NCI-H1694 (cell line): ENCODE data around the gene TP63.

Experiments used
- DNase-seq: peaks from one replicate; lab custom pipeline; 2025; lab: John Stamatoyannopoulos, UW

Gene TP63

DNA sequence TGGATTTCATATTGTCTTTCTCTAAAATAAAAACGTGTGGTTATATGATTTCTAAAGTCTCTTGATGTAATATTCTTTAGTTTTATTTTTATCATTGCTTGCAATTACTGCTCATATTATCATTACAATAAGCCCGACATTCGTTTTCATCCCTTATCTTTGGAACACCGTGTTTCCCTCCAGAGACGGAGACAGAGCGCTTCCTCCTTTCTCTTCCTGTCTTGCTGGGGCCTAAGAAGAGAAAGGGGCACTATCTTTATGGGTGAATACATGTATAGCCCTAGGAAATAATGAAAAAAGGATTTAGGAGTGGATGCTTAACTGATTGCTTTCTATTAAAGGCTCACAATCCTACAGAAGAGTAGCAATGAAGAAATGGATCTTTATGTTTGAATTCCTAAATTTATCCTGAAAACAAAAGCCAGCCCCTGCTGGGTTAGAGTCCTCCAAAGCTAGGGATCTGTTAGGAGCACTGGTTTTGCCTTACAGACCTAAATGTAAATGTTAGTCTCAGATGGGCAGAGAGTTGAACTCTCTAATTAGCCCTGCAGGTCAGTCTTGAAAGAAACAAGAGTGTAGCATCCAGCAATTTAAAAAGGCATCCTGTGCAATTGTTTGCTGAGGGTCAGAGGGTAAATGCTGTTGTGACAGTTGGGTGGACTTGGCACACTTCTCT, 145.1 kb downstream of the TP63 start:
- no peak for DNase-seq

GRCh38 chr3:189778340-189778950, 147.3 kb downstream of the TP63 start:
- no peak for DNase-seq

- DNase-seq: no peak
These were observed 148.0 kb downstream of the TP63 start for GRCh38 chr3:189779166-189779565.

- DNase-seq: no peak
These were observed 149.5 kb downstream of the TP63 start for GRCh38 chr3:189780546-189781270.

GRCh38 chr3:189781415-189781814, 150.2 kb downstream of the TP63 start:
- no peak for DNase-seq

DNA sequence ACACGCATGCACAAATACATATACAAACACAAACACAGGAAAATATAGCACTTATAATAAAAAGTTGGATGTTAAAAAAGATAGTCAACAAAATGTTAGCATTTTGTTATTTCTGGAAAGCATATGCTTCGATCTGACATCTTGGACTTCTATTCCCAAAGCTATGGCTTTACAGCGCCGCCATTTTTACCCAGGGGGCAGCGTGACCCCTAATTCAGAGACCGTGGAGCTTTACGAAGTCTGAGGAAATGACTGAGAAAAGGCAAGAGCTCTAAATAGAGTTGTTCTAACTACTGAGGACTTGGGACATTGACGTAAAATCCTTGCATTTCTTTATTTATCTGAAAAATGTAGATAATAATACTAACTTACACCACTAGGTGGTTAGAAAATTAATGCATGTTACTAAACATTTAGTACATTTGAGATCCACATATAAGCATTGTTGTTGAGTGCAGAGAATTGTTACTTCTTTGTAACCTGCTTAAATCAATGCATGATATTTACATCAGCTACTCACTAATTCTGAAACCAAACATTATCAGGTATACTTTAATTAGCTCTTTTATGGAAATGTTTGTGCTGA, 155.4 kb downstream of the TP63 start:
- DNase-seq: no peak

GRCh38 chr3:189787191-189787590, 156.0 kb downstream of the TP63 start:
- no peak for DNase-seq

DNA sequence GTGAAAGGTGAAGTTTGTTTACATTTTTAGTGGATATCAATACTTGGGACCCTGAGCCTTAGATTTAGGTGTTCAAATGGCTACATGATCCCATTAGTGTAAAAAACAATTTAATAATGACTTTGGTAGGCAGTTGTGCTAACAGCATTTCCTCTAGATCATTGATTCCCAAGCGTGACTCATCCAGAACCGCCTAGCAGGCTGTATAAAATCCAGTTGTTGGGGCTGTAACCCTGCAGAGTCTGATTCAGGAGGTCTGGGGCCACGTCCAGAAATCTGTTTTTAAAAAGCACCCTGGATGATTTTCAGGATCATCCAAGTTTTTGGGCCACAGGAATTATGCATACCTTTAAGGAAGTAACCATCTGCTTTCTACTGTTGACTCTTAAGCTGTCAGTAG, 156.4 kb downstream of the TP63 start:
- DNase-seq: no peak

GRCh38 chr3:189789432-189789831, 158.2 kb downstream of the TP63 start:
- DNase-seq: no peak

GRCh38 chr3:189790658-189791057, 159.5 kb downstream of the TP63 start:
- no peak for DNase-seq

- DNase-seq: no peak
These were observed 161.1 kb downstream of the TP63 start for GRCh38 chr3:189792046-189792929.

GRCh38 chr3:189794518-189794917, 163.3 kb downstream of the TP63 start:
- DNase-seq: no peak

DNA sequence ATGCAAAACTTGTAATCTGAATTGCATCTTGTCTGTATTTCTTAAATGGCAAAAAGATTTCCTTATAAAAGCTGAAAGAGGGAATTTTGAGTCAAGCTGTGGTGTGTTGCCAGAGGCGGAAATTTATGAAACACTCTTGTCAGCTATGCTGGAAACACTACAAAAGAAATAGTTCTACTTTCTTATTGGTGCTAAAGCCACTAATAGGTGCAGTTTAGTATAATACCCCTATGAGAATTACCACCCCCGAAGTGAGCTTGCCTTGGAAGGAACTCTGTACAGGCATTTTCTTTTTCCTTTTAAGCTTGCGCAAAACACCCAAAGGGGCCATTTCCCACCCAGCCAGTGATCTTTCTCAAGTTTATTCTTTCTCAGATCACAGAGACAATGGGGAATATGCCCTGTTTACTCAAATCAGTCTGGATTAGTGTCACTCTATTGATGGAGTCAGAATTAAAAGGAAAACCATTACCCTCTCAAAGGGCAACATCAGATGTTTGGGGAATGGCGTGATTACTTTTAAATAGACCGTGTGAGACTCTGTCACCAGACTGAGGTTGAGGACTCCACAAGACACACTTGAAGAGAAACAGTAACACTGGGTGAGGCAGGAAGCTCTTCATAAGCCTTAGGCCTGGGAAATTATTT, 166.0 kb downstream of the TP63 start:
- no peak for DNase-seq

- no peak for DNase-seq
These were observed 168.2 kb downstream of the TP63 start for GRCh38 chr3:189799366-189799765.

GRCh38 chr3:189800436-189800835, 169.2 kb downstream of the TP63 start:
- no peak for DNase-seq

DNA sequence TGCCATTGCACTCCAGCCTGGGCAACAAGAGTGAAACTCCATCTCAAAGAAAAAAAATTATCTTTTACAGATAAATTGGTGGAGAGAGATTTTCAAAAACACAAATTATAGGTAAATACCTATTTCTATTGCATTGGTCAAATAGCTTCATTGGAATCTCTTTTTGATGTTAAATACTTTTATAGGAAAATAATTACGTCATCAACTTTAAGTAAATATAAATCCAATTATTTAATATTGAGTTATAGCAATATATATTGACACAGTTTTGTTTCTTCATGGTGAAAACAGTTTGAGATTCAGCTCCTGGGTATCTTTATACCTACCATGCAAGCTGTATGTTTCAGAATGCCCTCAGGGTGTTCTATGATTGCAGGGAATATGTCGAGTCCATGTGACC, 172.1 kb downstream of the TP63 start:
- DNase-seq: no peak

DNA sequence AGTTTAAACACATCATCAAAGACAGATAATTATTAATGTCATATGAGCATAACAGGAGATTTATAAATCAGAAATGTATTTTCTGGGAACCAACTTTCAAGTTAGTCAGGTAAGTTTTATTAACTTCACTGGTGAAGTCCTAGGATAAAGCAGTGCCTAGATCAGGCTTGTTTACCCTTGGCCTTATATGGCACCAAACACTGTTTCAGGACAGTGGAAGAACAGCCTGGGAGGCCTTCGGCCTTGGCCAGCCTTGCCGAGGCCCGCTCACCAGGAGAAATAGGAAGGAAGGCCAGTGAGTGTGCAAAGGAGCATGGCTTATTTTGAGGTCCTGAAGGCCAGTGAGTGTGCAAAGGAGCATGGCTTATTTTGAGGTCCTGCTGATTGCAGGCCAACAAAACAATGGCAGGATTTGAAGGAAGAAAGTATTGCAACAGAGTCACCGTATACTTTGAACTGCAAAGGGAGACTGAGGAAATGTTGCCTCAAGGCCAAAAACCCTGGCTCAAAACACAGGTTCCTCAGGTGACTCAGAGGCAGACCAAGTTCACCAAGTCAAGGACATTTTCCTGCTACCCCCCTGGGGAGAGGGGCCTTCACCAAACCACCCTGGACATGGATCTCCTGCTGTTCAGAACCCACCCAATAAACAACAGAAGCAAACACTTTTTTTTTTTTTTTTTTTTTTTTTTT, 174.3 kb downstream of the TP63 start:
- no peak for DNase-seq

DNA sequence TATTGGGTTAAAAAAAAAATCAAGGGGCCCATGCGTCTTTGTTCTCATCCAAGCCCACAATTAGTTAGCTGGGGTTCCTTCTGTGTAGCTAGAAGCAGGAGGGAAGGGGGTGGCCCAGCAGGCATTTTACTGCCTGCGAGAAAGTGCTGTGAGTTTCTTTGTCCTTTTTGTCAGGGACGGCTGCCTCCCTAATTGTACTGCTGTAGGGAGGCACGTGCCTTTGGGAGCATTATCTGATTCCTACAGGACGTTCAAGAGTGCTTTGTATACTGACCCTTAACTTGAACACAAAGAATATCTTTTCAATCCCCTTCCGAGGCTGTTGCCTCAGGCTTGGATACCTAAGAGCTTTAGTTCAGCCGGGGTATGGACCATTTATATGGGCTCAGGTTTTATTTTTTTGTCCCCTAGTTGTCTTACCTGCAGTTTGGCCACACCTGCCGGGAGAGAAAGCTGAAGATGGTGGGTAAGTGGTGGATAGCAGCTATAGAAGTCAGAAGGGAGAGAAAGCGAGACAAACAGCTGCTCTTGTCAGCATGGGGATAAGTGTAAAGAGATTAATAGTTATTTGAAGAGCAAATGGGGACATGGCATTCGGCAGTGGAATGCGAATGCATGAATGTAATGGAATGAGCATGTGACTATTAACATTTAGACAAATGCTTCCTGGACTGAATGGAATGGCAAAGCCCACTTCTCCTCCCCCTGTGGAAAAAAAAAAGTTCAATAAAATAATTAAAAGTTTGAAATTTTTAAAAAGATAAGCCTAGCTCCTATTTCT, 175.2 kb downstream of the TP63 start:
- DNase-seq: no peak

- DNase-seq: no peak
These were observed 177.2 kb downstream of the TP63 start for GRCh38 chr3:189808246-189809007.
